T47D (cell line): ENCODE data around the gene IFT27.

Experiments used
- DNase-seq, 2 experiments: peaks; one replicate each; pipeline versions ENCODE4 v3.0.0 to v3.0.0-alpha.2; 2011 to 2012; ENCODE audit warnings: low read depth in 1 of 2, low spot score in 1 of 2
- JUND ChIP-seq: IDR thresholded peaks from 2 replicates; pipeline ENCODE4 v1.6.1; 2012; ENCODE audit warnings: low read depth
- in situ Hi-C: cut with HindIII; loops from 2 replicates; pipeline ENCODE4 v1.10.0; 2016; ENCODE audit warnings: low sequenced_read_pairs, low pct_unique_long_range_greater_than_20kb

Gene IFT27

GRCh38 chr22:36775964-36776669 lies at the start of gene IFT27:
Gene IFT27 (minus strand): TSS chr22:36776119. CDS start chr22:36775707, 412 bp downstream.
- TF ChIP-seq JUND, result no peak
- in situ Hi-C loops, result no loop called here
- peak; percentile 96 to 100 for DNase-seq

- TF ChIP-seq JUND, result no peak
- DNase-seq, result no peak
- in situ Hi-C loops, result no loop called here
Measured at GRCh38 chr22:36824655-36825054, 48.7 kb upstream of the IFT27 start.

GRCh38 chr22:36823186-36823839 lies 47.4 kb upstream of the IFT27 start:
- no peak for DNase-seq
- TF ChIP-seq JUND, result no peak
- in situ Hi-C loops, result no loop called here

- in situ Hi-C loops, result no loop called here
- TF ChIP-seq JUND, result no peak
- DNase-seq, result no peak
Measured at GRCh38 chr22:36822581-36822980, 46.7 kb upstream of the IFT27 start.

GRCh38 chr22:36819112-36819511 lies 43.2 kb upstream of the IFT27 start:
- in situ Hi-C loops, result no loop called here
- no peak for TF ChIP-seq JUND

GRCh38 chr22:36818010-36818642 lies 42.2 kb upstream of the IFT27 start:
- no peak for TF ChIP-seq JUND
- in situ Hi-C loops, result no loop called here
- DNase-seq, result no peak

More at GRCh38 chr22:36819112-36819511, 43.2 kb upstream of the IFT27 start:
- DNase-seq, result no peak

- no peak for TF ChIP-seq JUND
- in situ Hi-C loops, result no loop called here
- DNase-seq, result no peak
Measured at GRCh38 chr22:36817525-36817848, 41.6 kb upstream of the IFT27 start.

GRCh38 chr22:36816636-36817524 lies 41.0 kb upstream of the IFT27 start, which contains the start of gene PVALB:
Gene PVALB (minus strand): TSS chr22:36817035. CDS start chr22:36817005, 30 bp downstream.
- in situ Hi-C loops, result no loop called here
- no peak for TF ChIP-seq JUND
- DNase-seq, result peak; percentile 37 to 73

- in situ Hi-C loops, result no loop called here
Measured at GRCh38 chr22:36816339-36816635, 40.4 kb upstream of the IFT27 start.

GRCh38 chr22:36815558-36816338 lies 39.8 kb upstream of the IFT27 start:
- in situ Hi-C loops, result no loop called here
- no peak for TF ChIP-seq JUND
- DNase-seq, result no peak

More at GRCh38 chr22:36816339-36816635, 40.4 kb upstream of the IFT27 start:
- DNase-seq, result no peak
- TF ChIP-seq JUND, result no peak

- in situ Hi-C loops, result no loop called here
- DNase-seq, result no peak
- no peak for TF ChIP-seq JUND
Measured at GRCh38 chr22:36814801-36815200, 38.9 kb upstream of the IFT27 start.
